ENCODE measurements around the gene GUCA2B.

The GUCA2B gene

GRCh38 chr1:42152907-42153600, at the start of gene GUCA2B:
GUCA2B (plus strand) TSS chr1:42153410; CDS start chr1:42153451, 41 bp downstream.
- DNase-seq = no peak

- DNase-seq = no peak
Observed at GRCh38 chr1:42105025-42105424, 48.2 kb upstream of the GUCA2B start.

- DNase-seq = no peak
Observed at GRCh38 chr1:42108309-42108708, 44.9 kb upstream of the GUCA2B start.

GRCh38 chr1:42109600-42109999, 43.6 kb upstream of the GUCA2B start:
- no peak for DNase-seq

- no peak for DNase-seq
Observed at GRCh38 chr1:42114229-42114628, 39.0 kb upstream of the GUCA2B start.

GRCh38 chr1:42117214-42117613, 36.0 kb upstream of the GUCA2B start:
- no peak for DNase-seq

- DNase-seq = no peak
Observed at GRCh38 chr1:42118125-42118524, 35.1 kb upstream of the GUCA2B start.

GRCh38 chr1:42122408-42122807, 30.8 kb upstream of the GUCA2B start:
- no peak for DNase-seq

GRCh38 chr1:42125552-42125951, 27.7 kb upstream of the GUCA2B start:
- DNase-seq = no peak

- no peak for DNase-seq
Observed at GRCh38 chr1:42127767-42128166, 25.4 kb upstream of the GUCA2B start.

- DNase-seq = no peak
Observed at GRCh38 chr1:42128499-42128898, 24.7 kb upstream of the GUCA2B start.

GRCh38 chr1:42128964-42129363, 24.2 kb upstream of the GUCA2B start:
- no peak for DNase-seq

GRCh38 chr1:42130061-42130660, 23.0 kb upstream of the GUCA2B start:
- no peak for DNase-seq

- no peak for DNase-seq
Observed at GRCh38 chr1:42133390-42133789, 19.8 kb upstream of the GUCA2B start.

GRCh38 chr1:42133809-42134526, 19.2 kb upstream of the GUCA2B start:
- DNase-seq = no peak

- no peak for DNase-seq
Observed at GRCh38 chr1:42135426-42135825, 17.8 kb upstream of the GUCA2B start.

GRCh38 chr1:42136466-42136865, 16.7 kb upstream of the GUCA2B start:
- DNase-seq = no peak

GRCh38 chr1:42137766-42138165, 15.4 kb upstream of the GUCA2B start:
- DNase-seq = no peak

- DNase-seq = no peak
Observed at GRCh38 chr1:42138586-42138985, 14.6 kb upstream of the GUCA2B start.

GRCh38 chr1:42139444-42139843, 13.8 kb upstream of the GUCA2B start:
- DNase-seq = no peak

GRCh38 chr1:42140191-42140590, 13.0 kb upstream of the GUCA2B start:
- no peak for DNase-seq

GRCh38 chr1:42141978-42142377, 11.2 kb upstream of the GUCA2B start:
- DNase-seq = no peak

GRCh38 chr1:42142894-42143675, 10.1 kb upstream of the GUCA2B start:
- no peak for DNase-seq

Measured in activated CD4-positive, alpha-beta T cell treated with anti-CD3 and anti-CD28 coated beads for 48 hours (primary cell).